ENCODE measurements around the gene LYSMD2. TPM values are rescaled to one million over a fixed set of nuclear protein-coding genes. Genes with fewer than 3 reads are reported as not detected.

LYSMD2 gene
- total and polyA plus RNA-seq, 9 of the 15 experiments (the other 6 are each of a cell fraction or from before 2014, with no cell fraction given) = 4.3 to 30.3 (median 9.8) TPM

DNA sequence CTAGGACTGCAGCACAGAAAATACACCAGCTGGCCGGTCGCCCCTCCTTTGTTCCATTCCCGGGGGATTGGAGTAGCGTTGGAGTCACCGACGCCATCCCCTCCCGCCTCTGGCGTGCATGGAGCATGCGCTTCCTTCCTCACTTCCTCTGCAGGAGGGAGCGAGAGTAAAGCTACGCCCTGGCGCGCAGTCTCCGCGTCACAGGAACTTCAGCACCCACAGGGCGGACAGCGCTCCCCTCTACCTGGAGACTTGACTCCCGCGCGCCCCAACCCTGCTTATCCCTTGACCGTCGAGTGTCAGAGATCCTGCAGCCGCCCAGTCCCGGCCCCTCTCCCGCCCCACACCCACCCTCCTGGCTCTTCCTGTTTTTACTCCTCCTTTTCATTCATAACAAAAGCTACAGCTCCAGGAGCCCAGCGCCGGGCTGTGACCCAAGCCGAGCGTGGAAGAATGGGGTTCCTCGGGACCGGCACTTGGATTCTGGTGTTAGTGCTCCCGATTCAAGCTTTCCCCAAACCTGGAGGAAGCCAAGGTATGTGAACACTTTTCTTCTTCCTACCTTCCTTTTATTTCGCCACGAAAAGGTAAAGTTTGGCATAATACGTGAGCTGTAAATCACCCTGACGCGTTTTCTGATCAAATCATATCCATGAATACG is 56.0 kb downstream of the LYSMD2 start, which contains the start of gene SCG3 (continued):
- peak; percentile 50 for TF ChIP-seq HNRNPLL (IDR thresholded peaks at IDR 0.05; ENCODE audit: low read depth, low read length, poor library complexity, severe bottlenecking)
- TF ChIP-seq, protein P1, sequence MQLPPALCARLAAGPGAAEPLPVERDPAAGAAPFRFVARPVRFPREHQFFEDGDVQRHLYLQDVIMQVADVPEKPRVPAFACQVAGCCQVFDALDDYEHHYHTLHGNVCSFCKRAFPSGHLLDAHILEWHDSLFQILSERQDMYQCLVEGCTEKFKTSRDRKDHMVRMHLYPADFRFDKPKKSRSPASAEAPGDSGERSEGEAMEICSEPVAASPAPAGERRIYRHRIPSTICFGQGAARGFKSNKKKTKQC (CRISPR knock-in tag; IDR thresholded peaks at IDR 0.05) = peak; percentile 98
- peak; percentile 92 for TF ChIP-seq ZNF766 (CRISPR knock-in tag; conservative IDR thresholded peaks at IDR 0.05)
- peak; percentile 41; the same call in 1 of the 2 replicates for TF ChIP-seq ELF4 (CRISPR knock-in tag; IDR thresholded peaks at IDR 0.05)
- peak; percentile 85 for TF ChIP-seq MYC (IDR thresholded peaks at IDR 0.05; ENCODE audit: low read depth, low read length)
- TF ChIP-seq MYC (CRISPR knock-in tag; IDR thresholded peaks at IDR 0.05; ENCODE audit: borderline replicate concordance, low read depth) = no peak
- TF ChIP-seq GATA2 (CRISPR knock-in tag; IDR thresholded peaks at IDR 0.05) = peak; percentile 54
- TF ChIP-seq, protein P2, sequence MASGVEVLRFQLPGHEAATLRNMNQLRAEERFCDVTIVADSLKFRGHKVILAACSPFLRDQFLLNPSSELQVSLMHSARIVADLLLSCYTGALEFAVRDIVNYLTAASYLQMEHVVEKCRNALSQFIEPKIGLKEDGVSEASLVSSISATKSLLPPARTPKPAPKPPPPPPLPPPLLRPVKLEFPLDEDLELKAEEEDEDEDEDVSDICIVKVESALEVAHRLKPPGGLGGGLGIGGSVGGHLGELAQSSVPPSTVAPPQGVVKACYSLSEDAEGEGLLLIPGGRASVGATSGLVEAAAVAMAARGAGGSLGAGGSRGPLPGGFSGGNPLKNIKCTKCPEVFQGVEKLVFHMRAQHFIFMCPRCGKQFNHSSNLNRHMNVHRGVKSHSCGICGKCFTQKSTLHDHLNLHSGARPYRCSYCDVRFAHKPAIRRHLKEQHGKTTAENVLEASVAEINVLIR (CRISPR knock-in tag; IDR thresholded peaks at IDR 0.05) = peak; percentile 87
- no peak for TF ChIP-seq NR2C1 (IDR thresholded peaks at IDR 0.05)
- TF ChIP-seq NR2C1 (tag; IDR thresholded peaks at IDR 0.05) = peak; percentile 50
- peak; percentile 37; the same call in 1 of the 2 replicates for TF ChIP-seq KLF6 (CRISPR knock-in tag; IDR thresholded peaks at IDR 0.05; ENCODE audit: borderline replicate concordance)
- peak; percentile 73 for TF ChIP-seq HCFC1 (IDR thresholded peaks at IDR 0.05; ENCODE audit: low read depth, low read length)
- peak; percentile 39; the same call in 1 of the 2 replicates for TF ChIP-seq PHF8 (IDR thresholded peaks at IDR 0.05; ENCODE audit: borderline replicate concordance, low read length)
- peak; percentile 85 for TF ChIP-seq GABPB1 (CRISPR knock-in tag; IDR thresholded peaks at IDR 0.05)
- no peak for TF ChIP-seq EZH2 (IDR thresholded peaks at IDR 0.05; ENCODE audit: borderline replicate concordance, low read depth, low read length)
- TF ChIP-seq, protein P3, sequence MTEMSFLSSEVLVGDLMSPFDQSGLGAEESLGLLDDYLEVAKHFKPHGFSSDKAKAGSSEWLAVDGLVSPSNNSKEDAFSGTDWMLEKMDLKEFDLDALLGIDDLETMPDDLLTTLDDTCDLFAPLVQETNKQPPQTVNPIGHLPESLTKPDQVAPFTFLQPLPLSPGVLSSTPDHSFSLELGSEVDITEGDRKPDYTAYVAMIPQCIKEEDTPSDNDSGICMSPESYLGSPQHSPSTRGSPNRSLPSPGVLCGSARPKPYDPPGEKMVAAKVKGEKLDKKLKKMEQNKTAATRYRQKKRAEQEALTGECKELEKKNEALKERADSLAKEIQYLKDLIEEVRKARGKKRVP (CRISPR knock-in tag; IDR thresholded peaks at IDR 0.05) = peak; percentile 35; the same call in 1 of the 2 replicates
- TF ChIP-seq ZBTB17 (CRISPR knock-in tag; IDR thresholded peaks at IDR 0.05) = peak; percentile 55; the same call in 1 of the 2 replicates
- TF ChIP-seq NBN (IDR thresholded peaks at IDR 0.05; ENCODE audit: low read depth) = peak; percentile 86
- TF ChIP-seq SOX6 (IDR thresholded peaks at IDR 0.05) = 0 out of 2 replicates have a peak, but pooled peaks have one; percentile 46
- TF ChIP-seq ZNF395 (CRISPR knock-in tag; IDR thresholded peaks at IDR 0.05) = peak; percentile 85
- no peak for TF ChIP-seq FUS (optimal IDR thresholded peaks at IDR 0.05; ENCODE audit: low read depth, low read length)
- TF ChIP-seq, protein P4, sequence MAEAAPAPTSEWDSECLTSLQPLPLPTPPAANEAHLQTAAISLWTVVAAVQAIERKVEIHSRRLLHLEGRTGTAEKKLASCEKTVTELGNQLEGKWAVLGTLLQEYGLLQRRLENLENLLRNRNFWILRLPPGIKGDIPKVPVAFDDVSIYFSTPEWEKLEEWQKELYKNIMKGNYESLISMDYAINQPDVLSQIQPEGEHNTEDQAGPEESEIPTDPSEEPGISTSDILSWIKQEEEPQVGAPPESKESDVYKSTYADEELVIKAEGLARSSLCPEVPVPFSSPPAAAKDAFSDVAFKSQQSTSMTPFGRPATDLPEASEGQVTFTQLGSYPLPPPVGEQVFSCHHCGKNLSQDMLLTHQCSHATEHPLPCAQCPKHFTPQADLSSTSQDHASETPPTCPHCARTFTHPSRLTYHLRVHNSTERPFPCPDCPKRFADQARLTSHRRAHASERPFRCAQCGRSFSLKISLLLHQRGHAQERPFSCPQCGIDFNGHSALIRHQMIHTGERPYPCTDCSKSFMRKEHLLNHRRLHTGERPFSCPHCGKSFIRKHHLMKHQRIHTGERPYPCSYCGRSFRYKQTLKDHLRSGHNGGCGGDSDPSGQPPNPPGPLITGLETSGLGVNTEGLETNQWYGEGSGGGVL (CRISPR knock-in tag; IDR thresholded peaks at IDR 0.05) = no peak

Measured in K562 (cell line).